Measurements from ENCODE around the gene LMAN1L.

GRCh38 chr15:74788042-74788682 lies 24.5 kb upstream of the LMAN1L start:
- TF ChIP-seq CTCF (conservative IDR thresholded peaks at IDR 0.05; ENCODE audit: low read length) (0 out of 2 replicates have a peak, but pooled peaks have one; percentile 4), EZH2phosphoT487 (IDR thresholded peaks at IDR 0.05; ENCODE audit: borderline replicate concordance, low read depth, low read length) (no peak)
